Smooth muscle cell (in vitro differentiated cells): ENCODE results near the gene FAM234A. TPM values are rescaled to one million over a fixed set of nuclear protein-coding genes. Genes with fewer than 3 reads are reported as not detected.

Source experiments
- DNase-seq: peaks from one replicate; lab custom pipeline; 2025; ENCODE audit not compliant: unreplicated experiment; lab: John Stamatoyannopoulos, UW
- H2AFZ ChIP-seq: fragments of 200-600 bp; sonication (generic); 2 replicates; pipeline ENCODE4 v1.6.0; 2016; ENCODE audit warnings: antibody characterized with exemption, low read depth, mild to moderate bottlenecking
- H3F3A ChIP-seq: fragments of 200-600 bp; sonication (generic); 2 replicates; pipeline ENCODE4 v1.6.0; 2017; ENCODE audit warnings: antibody characterized with exemption, low read depth
- H3K27ac ChIP-seq: fragments of 200-600 bp; sonication (generic); 2 replicates; pipeline ENCODE4 v1.5.1; 2016; ENCODE audit warnings: low read depth, mild to moderate bottlenecking
- H3K27me3 ChIP-seq: fragments of 200-600 bp; sonication (generic); 2 replicates; pipeline ENCODE4 v1.6.1; 2016; ENCODE audit warnings: low read depth, mild to moderate bottlenecking
- H3K36me3 ChIP-seq: fragments of 200-600 bp; sonication (generic); 2 replicates; pipeline ENCODE4 v1.5.1; 2016; ENCODE audit warnings: low read depth
- H3K4me1 ChIP-seq: fragments of 200-600 bp; sonication (generic); 2 replicates; pipeline ENCODE4 v1.5.1; 2016; ENCODE audit warnings: low read depth
- H3K4me2 ChIP-seq: fragments of 200-600 bp; sonication (generic); 2 replicates; pipeline ENCODE4 v1.6.0; 2016; ENCODE audit warnings: mild to moderate bottlenecking
- H3K4me3 ChIP-seq: fragments of 200-600 bp; sonication (generic); 2 replicates; pipeline ENCODE4 v1.5.1; 2016; ENCODE audit warnings: mild to moderate bottlenecking
- H3K79me2 ChIP-seq: fragments of 200-600 bp; sonication (generic); 2 replicates; pipeline ENCODE4 v1.6.0; 2016; ENCODE audit warnings: low read depth, mild to moderate bottlenecking
- H3K9ac ChIP-seq: fragments of 200-600 bp; sonication (generic); 2 replicates; pipeline ENCODE4 v1.6.0; 2016; ENCODE audit warnings: low read depth
- H3K9me3 ChIP-seq: fragments of 200-600 bp; sonication (generic); replicated peaks from 2 replicates; pipeline ENCODE4 v1.5.1; 2016; ENCODE audit warnings: low read depth
- H4K20me1 ChIP-seq: fragments of 200-600 bp; sonication (generic); 2 replicates; pipeline ENCODE4 v1.6.0; 2016; ENCODE audit warnings: low read depth
- CTCF ChIP-seq: fragments of 200-600 bp; sonication (generic); IDR thresholded peaks from 2 replicates; pipeline ENCODE4 v1.5.1; 2017; ENCODE audit warnings: borderline replicate concordance, mild to moderate bottlenecking, antibody characterized with exemption; ENCODE audit not compliant: insufficient read depth, poor library complexity, severe bottlenecking
- WGBS: methylation state at CpG from one replicate; pipeline ENCODE4 v1.1.7; 2016; ENCODE audit warnings: low lambda C conversion rate; 5-methylcytosine and 5-hydroxymethylcytosine counted together
- polyA plus RNA-seq: library from polyadenylated mRNA; unstranded; fragments of >200 nt; fragmentation: Nextera tagmentation; extraction: Ambion mirVana; gene quantifications from 2 replicates; pipeline ENCODE4 v1.2.1, GENCODE V29; 2016
- total RNA-seq: library from RNA; depleted of rRNA; stranded (reverse); fragments of >200 nt; gene quantifications from 2 replicates; pipeline ENCODE4 v1.2.3, GENCODE V29; 2014

FAM234A gene
- total and polyA plus RNA-seq, 2 experiments from 2014 or later = 83.7 to 87.3 TPM

GRCh38 chr16:287298-287811, 52.7 kb downstream of the FAM234A start:
- DNase-seq = no peak
- no peak overlapping the region for H3K4me2 ChIP-seq
- no peaks in the 10 kb centered on the region for H4K20me1 ChIP-seq
- WGBS = 96% methylated on average over 16 of the region's 16 CpGs
- no peaks in the 10 kb centered on the region for H3K79me2 ChIP-seq
- no peaks in the 10 kb centered on the region for H3K36me3 ChIP-seq
- no peak overlapping the region for H3K9ac ChIP-seq
- no peaks in the 10 kb centered on the region for H3K27me3 ChIP-seq
- no peak overlapping the region for H3K4me3 ChIP-seq
- H3K9me3 ChIP-seq = no peaks in the 10 kb centered on the region
- TF ChIP-seq CTCF = no peak
- no peak overlapping the region for H3K27ac ChIP-seq
- no peaks in the 10 kb centered on the region for H3F3A ChIP-seq
- H2AFZ ChIP-seq = no peak overlapping the region
- no peaks in the 10 kb centered on the region for H3K4me1 ChIP-seq

GRCh38 chr16:287981-288920, 53.6 kb downstream of the FAM234A start:
- Histone ChIP-seq H3K27me3 (no peaks in the 10 kb centered on the region), H4K20me1 (no peaks in the 10 kb centered on the region), H3K4me3 (no peak overlapping the region), H3K36me3 (no peaks in the 10 kb centered on the region), H2AFZ (no peak overlapping the region), H3K9ac (no peak overlapping the region), H3F3A (no peaks in the 10 kb centered on the region), H3K27ac (no peak overlapping the region), H3K4me2 (no peak overlapping the region), H3K4me1 (no peaks in the 10 kb centered on the region), H3K9me3 (no peaks in the 10 kb centered on the region), H3K79me2 (no peaks in the 10 kb centered on the region)
- 97% methylated on average over 30 of the region's 33 CpGs for WGBS
- DNase-seq = no peak
- no peak for TF ChIP-seq CTCF

GRCh38 chr16:289395-289997, 54.9 kb downstream of the FAM234A start:
- 98% methylated on average over 22 of the region's 22 CpGs for WGBS
- Histone ChIP-seq H3K27me3 (no peaks in the 10 kb centered on the region), H3F3A (no peaks in the 10 kb centered on the region), H3K4me2 (no peak overlapping the region), H4K20me1 (no peaks in the 10 kb centered on the region), H3K4me3 (no peak overlapping the region), H3K4me1 (no peaks in the 10 kb centered on the region), H3K36me3 (no peaks in the 10 kb centered on the region), H2AFZ (no peak overlapping the region), H3K9me3 (no peaks in the 10 kb centered on the region), H3K9ac (no peak overlapping the region), H3K27ac (no peak overlapping the region), H3K79me2 (no peaks in the 10 kb centered on the region)
- no peak for DNase-seq
- no peak for TF ChIP-seq CTCF
